ENCODE measurements around the gene KRTAP10-2.
"Not testable (repeated sequence)": the region's sequence is repeated elsewhere in the genome, so short reads cannot be mapped to it uniquely, and the experiment has no call there.

The KRTAP10-2 gene

GRCh38 chr21:44582055-44582454 is 30.8 kb upstream of the KRTAP10-2 start:
- DNase-seq, result no peak

DNA sequence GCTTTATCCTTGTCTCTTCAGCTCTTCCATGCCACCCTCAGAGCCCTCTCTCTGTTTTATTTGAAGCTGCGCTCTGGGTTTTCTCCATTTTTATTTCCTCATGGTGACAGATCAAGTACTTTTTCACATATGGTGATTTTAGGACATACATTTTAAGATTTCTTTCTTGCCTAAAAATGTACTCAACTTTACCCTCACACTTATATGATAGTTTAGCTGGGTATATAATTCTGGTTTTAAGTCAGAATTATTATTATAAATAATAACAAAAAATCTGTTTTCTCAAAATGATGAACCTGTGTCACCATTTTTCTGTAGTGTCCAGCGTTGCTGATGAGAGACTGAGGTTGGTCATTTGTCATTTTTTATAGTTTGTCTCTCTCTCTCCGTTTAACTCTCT is 29.9 kb upstream of the KRTAP10-2 start:
- DNase-seq, result no peak

DNA sequence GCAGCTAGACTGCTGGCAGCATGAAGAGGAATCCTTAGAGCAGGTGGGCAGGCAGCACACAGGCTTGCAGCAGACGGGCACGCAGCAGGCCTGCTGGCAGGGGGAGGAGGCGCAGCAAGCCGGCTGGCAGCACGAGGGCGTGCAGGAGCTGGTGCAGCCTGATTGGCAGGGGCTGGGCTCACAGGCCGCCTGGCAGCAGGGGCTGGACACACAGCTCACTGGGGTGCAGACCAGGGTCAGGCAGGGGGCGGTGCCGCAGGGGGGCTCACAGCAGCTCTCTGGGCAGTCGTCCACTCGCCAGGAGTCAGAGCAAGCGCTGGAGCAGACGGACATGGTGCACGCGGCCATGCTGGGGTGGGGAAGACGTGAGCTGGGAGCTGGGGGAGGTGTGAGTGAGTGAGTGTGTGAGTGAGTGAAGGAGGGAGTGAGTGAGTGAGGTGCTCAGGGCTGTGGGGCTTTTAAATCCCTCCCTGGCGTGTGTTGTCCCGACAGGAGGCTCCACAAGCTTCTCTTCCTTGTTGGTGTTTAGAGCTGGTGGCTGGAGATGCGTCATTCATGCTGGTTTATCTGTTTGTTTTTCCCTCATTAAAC is 29.0 kb upstream of the KRTAP10-2 start, which contains the start of gene KRTAP10-5:
TSS of gene KRTAP10-5 (minus strand) at position 374 of the 591 bp plus-strand sequence. CDS start at position 348, 26 bp downstream.
- not testable (repeated sequence) for DNase-seq

- DNase-seq, result no peak
Observed at GRCh38 chr21:44579833-44580144, 28.5 kb upstream of the KRTAP10-2 start.

GRCh38 chr21:44579056-44579832 is 27.9 kb upstream of the KRTAP10-2 start:
- no peak for DNase-seq

DNA sequence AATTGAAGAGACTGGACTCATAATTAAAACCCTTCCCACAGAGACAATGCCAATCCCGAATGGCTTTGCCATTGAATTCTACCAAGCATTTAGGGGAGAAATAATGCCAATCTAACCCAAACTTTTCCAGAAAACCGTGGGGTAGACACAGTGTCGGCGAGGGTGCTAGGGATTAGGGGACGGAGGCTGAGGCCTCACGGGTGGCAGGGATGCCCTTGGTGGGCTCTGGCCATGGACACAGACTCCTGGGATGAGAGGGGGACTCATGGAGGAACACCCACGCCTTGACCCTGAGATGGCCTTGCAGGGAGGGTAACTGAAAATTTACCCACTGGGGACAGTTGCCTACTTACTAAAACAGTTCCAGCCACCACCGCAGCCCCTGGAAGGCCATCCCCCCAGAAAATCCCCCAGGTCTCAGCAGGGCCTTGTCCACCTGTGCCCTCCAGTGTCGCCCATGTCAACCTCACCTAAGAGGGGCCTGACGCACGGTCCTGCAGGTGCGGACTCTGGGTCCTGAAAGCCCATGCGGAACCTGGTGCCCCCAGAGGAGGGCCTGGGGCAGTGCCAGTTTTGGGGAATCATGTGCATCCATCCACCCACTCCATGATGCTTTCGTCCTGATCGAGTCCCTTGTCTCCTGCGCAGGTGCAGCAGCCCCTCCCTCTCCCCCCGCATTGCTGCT is 27.2 kb upstream of the KRTAP10-2 start:
- no peak for DNase-seq

- DNase-seq, result no peak
Observed at GRCh38 chr21:44576025-44576420, 24.7 kb upstream of the KRTAP10-2 start.

- no peak for DNase-seq
Observed at GRCh38 chr21:44575307-44576024, 24.2 kb upstream of the KRTAP10-2 start.

GRCh38 chr21:44574457-44575306 is 23.4 kb upstream of the KRTAP10-2 start:
- no peak for DNase-seq

DNA sequence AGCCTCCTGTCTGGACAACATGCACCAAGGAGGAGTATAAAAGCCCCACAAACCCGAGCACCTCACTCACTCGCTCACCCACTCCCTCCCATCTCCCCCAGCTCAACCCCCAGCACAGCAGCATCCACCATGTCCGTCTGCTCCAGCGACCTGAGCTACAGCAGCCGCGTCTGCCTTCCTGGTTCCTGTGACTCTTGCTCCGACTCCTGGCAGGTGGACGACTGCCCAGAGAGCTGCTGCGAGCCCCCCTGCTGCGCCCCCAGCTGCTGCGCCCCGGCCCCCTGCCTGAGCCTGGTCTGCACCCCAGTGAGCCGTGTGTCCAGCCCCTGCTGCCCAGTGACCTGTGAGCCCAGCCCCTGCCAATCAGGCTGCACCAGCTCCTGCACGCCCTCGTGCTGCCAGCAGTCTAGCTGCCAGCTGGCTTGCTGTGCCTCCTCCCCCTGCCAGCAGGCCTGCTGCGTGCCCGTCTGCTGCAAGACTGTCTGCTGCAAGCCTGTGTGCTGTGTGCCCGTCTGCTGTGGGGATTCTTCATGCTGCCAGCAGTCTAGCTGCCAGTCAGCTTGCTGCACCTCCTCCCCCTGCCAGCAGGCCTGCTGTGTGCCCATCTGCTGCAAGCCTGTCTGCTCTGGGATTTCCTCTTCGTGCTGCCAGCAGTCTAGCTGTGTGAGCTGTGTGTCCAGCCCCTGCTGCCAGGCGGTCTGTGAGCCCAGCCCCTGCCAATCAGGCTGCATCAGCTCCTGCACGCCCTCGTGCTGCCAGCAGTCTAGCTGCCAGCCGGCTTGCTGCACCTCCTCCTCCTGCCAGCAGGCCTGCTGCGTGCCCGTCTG is 22.5 kb upstream of the KRTAP10-2 start, which contains the start of gene KRTAP10-4:
TSS of gene KRTAP10-4 (plus strand) at position 100 of the 827 bp plus-strand sequence. CDS start at position 130, 30 bp downstream.
- not testable (repeated sequence) for DNase-seq

GRCh38 chr21:44572959-44573583 is 21.8 kb upstream of the KRTAP10-2 start:
- DNase-seq, result no peak

- DNase-seq, result no peak
Observed at GRCh38 chr21:44571844-44572782, 20.8 kb upstream of the KRTAP10-2 start.

- no peak for DNase-seq
Observed at GRCh38 chr21:44571296-44571695, 20.0 kb upstream of the KRTAP10-2 start.

- no peak for DNase-seq
Observed at GRCh38 chr21:44569861-44570517, 18.7 kb upstream of the KRTAP10-2 start.

GRCh38 chr21:44568667-44569556 is 17.6 kb upstream of the KRTAP10-2 start:
- no peak for DNase-seq

DNA sequence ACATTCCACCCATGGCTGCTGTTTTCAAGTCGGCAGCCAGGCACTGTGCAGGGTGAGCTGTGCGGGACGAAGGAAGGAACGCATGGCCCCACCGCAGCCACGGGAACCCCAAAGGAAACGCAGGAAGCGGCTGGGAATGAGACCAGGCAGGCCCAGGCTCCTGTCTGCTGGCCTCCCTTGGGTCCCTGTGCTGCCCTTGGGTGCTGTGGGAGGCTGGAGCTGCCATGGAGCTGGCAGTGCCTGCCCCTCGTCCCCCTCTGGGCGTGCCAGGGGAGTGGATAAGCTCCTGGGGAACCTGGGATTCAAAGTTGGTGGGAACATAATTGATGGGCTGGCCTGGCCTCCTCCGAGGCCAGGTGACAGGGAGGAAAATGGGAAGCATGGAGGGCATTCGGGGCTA is 17.0 kb upstream of the KRTAP10-2 start:
- DNase-seq, result no peak

GRCh38 chr21:44567481-44568171 is 16.3 kb upstream of the KRTAP10-2 start:
- no peak for DNase-seq

All from activated effector memory CD4-positive, alpha-beta T cell treated with Interleukin-2 at 50 U/mL for 16 hours (primary cell).